Smooth muscle cell (in vitro differentiated cells): ENCODE measurements around the gene EPHB6. TPM values are rescaled to one million over a fixed set of nuclear protein-coding genes. Genes with fewer than 3 reads are reported as not detected.

Source experiments
- DNase-seq: peaks from one replicate; lab custom pipeline; 2025; ENCODE audit not compliant: unreplicated experiment; lab: John Stamatoyannopoulos, UW
- H2AFZ ChIP-seq: fragments of 200-600 bp; sonication (generic); 2 replicates; pipeline ENCODE4 v1.6.0; 2016; ENCODE audit warnings: antibody characterized with exemption, low read depth, mild to moderate bottlenecking
- H3F3A ChIP-seq: fragments of 200-600 bp; sonication (generic); 2 replicates; pipeline ENCODE4 v1.6.0; 2017; ENCODE audit warnings: antibody characterized with exemption, low read depth
- H3K27ac ChIP-seq: fragments of 200-600 bp; sonication (generic); 2 replicates; pipeline ENCODE4 v1.5.1; 2016; ENCODE audit warnings: low read depth, mild to moderate bottlenecking
- H3K27me3 ChIP-seq: fragments of 200-600 bp; sonication (generic); 2 replicates; pipeline ENCODE4 v1.6.1; 2016; ENCODE audit warnings: low read depth, mild to moderate bottlenecking
- H3K36me3 ChIP-seq: fragments of 200-600 bp; sonication (generic); 2 replicates; pipeline ENCODE4 v1.5.1; 2016; ENCODE audit warnings: low read depth
- H3K4me1 ChIP-seq: fragments of 200-600 bp; sonication (generic); 2 replicates; pipeline ENCODE4 v1.5.1; 2016; ENCODE audit warnings: low read depth
- H3K4me2 ChIP-seq: fragments of 200-600 bp; sonication (generic); 2 replicates; pipeline ENCODE4 v1.6.0; 2016; ENCODE audit warnings: mild to moderate bottlenecking
- H3K4me3 ChIP-seq: fragments of 200-600 bp; sonication (generic); 2 replicates; pipeline ENCODE4 v1.5.1; 2016; ENCODE audit warnings: mild to moderate bottlenecking
- H3K79me2 ChIP-seq: fragments of 200-600 bp; sonication (generic); 2 replicates; pipeline ENCODE4 v1.6.0; 2016; ENCODE audit warnings: low read depth, mild to moderate bottlenecking
- H3K9ac ChIP-seq: fragments of 200-600 bp; sonication (generic); 2 replicates; pipeline ENCODE4 v1.6.0; 2016; ENCODE audit warnings: low read depth
- H3K9me3 ChIP-seq: fragments of 200-600 bp; sonication (generic); replicated peaks from 2 replicates; pipeline ENCODE4 v1.5.1; 2016; ENCODE audit warnings: low read depth
- H4K20me1 ChIP-seq: fragments of 200-600 bp; sonication (generic); 2 replicates; pipeline ENCODE4 v1.6.0; 2016; ENCODE audit warnings: low read depth
- CTCF ChIP-seq: fragments of 200-600 bp; sonication (generic); IDR thresholded peaks from 2 replicates; pipeline ENCODE4 v1.5.1; 2017; ENCODE audit warnings: borderline replicate concordance, mild to moderate bottlenecking, antibody characterized with exemption; ENCODE audit not compliant: insufficient read depth, poor library complexity, severe bottlenecking
- whole genome bisulfite sequencing: methylation state at CpG from one replicate; pipeline ENCODE4 v1.1.7; 2016; ENCODE audit warnings: low lambda C conversion rate; 5-methylcytosine and 5-hydroxymethylcytosine counted together
- polyA plus RNA-seq: library from polyadenylated mRNA; unstranded; fragments of >200 nt; fragmentation: Nextera tagmentation; extraction: Ambion mirVana; gene quantifications from 2 replicates; pipeline ENCODE4 v1.2.1, GENCODE V29; 2016
- total RNA-seq: library from RNA; depleted of rRNA; stranded (reverse); fragments of >200 nt; gene quantifications from 2 replicates; pipeline ENCODE4 v1.2.3, GENCODE V29; 2014

Gene EPHB6
- total and polyA plus RNA-seq, 2 experiments from 2014 or later, result 4.8 to 12.6 TPM

GRCh38 chr7:142885311-142886230, 30.7 kb downstream of the EPHB6 start, which contains the start of gene TRPV6:
TRPV6 (minus strand) TSS chr7:142885745.
- Histone ChIP-seq H3K36me3 (no peaks in the 10 kb centered on the region), H4K20me1 (no peaks in the 10 kb centered on the region), H3F3A (no peaks in the 10 kb centered on the region), H3K27me3 (peaks cover under 1% of the 10 kb centered on the region), H3K4me1 (no peaks in the 10 kb centered on the region), H3K27ac (no peak within 1 kb of the TSS), H3K79me2 (no peaks in the 10 kb centered on the region), H3K4me2 (no peak within 1 kb of the TSS), H2AFZ (no peak within 1 kb of the TSS), H3K9ac (no peak within 1 kb of the TSS), H3K4me3 (no peak within 1 kb of the TSS), H3K9me3 (no peaks in the 10 kb centered on the region)
- 62% methylated on average over 14 of the region's 16 CpGs for WGBS
- DNase-seq, result no peak
- no peak for TF ChIP-seq CTCF

- Histone ChIP-seq H3K36me3 (no peaks in the 10 kb centered on the region), H4K20me1 (no peaks in the 10 kb centered on the region), H3F3A (no peaks in the 10 kb centered on the region), H2AFZ (no peak overlapping the region), H3K9me3 (no peaks in the 10 kb centered on the region), H3K27me3 (peaks cover 3% of the 10 kb centered on the region), H3K79me2 (no peaks in the 10 kb centered on the region), H3K9ac (no peak overlapping the region), H3K4me3 (no peak overlapping the region), H3K4me1 (no peaks in the 10 kb centered on the region), H3K27ac (no peak overlapping the region), H3K4me2 (no peak overlapping the region)
- WGBS, result 75% methylated on average over 7 of the region's 7 CpGs
- DNase-seq, result no peak
- TF ChIP-seq CTCF, result no peak
Observed at GRCh38 chr7:142886866-142887265, 32.0 kb downstream of the EPHB6 start.

- DNase-seq, result no peak
- TF ChIP-seq CTCF, result no peak
- Histone ChIP-seq H3K9me3 (no peaks in the 10 kb centered on the region), H3K36me3 (no peaks in the 10 kb centered on the region), H3K9ac (no peak overlapping the region), H3K79me2 (no peaks in the 10 kb centered on the region), H3K27me3 (peaks cover 9% of the 10 kb centered on the region), H4K20me1 (no peaks in the 10 kb centered on the region), H3K4me1 (no peaks in the 10 kb centered on the region), H3K4me3 (no peak overlapping the region), H2AFZ (no peak overlapping the region), H3K4me2 (no peak overlapping the region), H3F3A (no peaks in the 10 kb centered on the region), H3K27ac (no peak overlapping the region)
- 97% methylated on average over 12 of the region's 12 CpGs for WGBS
Observed at GRCh38 chr7:142887282-142888015, 32.6 kb downstream of the EPHB6 start.
